ENCODE measurements around the gene SFXN4. TPM values are rescaled to one million over a fixed set of nuclear protein-coding genes. Genes with fewer than 3 reads are reported as not detected.

The SFXN4 gene
- total and polyA plus RNA-seq, 12 donors = 31.0 to 135 (median 51.2) TPM

- Histone ChIP-seq H3K4me3 (no peak overlapping the region), H3K36me3 (replicated peaks in 1 of 2) (peaks cover 0 to 57% of the 10 kb centered on the region in 2 donors), H3K27ac (no peak overlapping the region), H3K27me3 (no peaks in the 10 kb centered on the region), H3K9me3 (replicated peaks in 1 of 3) (no peaks in the 10 kb centered on the region), H3K4me1 (replicated peaks in 1 of 2) (peaks cover 7 to 8% of the 10 kb centered on the region in 2 donors)
- 85 to 90% (median 87%) methylated on average over 13 of the region's 13 CpGs for WGBS, 4 donors
- TF ChIP-seq POLR2A (IDR thresholded peaks at IDR 0.05) (no peak), CTCF (IDR thresholded peaks at IDR 0.05) (no peak)
- intact Hi-C loops (cut with DNase I) = no loop called here
- DNase-seq = no peak
These were observed 15.8 kb downstream of the SFXN4 start for GRCh38 chr10:119149729-119150128.

- no peak for TF ChIP-seq POLR2A (IDR thresholded peaks at IDR 0.05)
- TF ChIP-seq CTCF (IDR thresholded peaks at IDR 0.05) = no peak
- H3K4me1 ChIP-seq (replicated peaks in 1 of 2) = peaks cover 7 to 8% of the 10 kb centered on the region in 2 donors
- H3K4me3 ChIP-seq = no peak overlapping the region
- H3K9me3 ChIP-seq (replicated peaks in 1 of 3) = no peaks in the 10 kb centered on the region
- peaks cover 0 to 51% of the 10 kb centered on the region in 2 donors for H3K36me3 ChIP-seq (replicated peaks in 1 of 2)
- no peak overlapping the region for H3K27ac ChIP-seq
- intact Hi-C loops (cut with DNase I) = no loop called here
- no peaks in the 10 kb centered on the region for H3K27me3 ChIP-seq
- no peak for DNase-seq
- WGBS, 4 donors = 95 to 98% (median 97%) methylated on average over 8 of the region's 8 CpGs
These were observed 16.4 kb downstream of the SFXN4 start for GRCh38 chr10:119149157-119149556.

GRCh38 chr10:119143657-119144056, 21.9 kb downstream of the SFXN4 start:
- WGBS, 4 donors = 92 to 97% (median 93%) methylated on average over 8 to 10 of the region's 10 CpGs
- H3K36me3 ChIP-seq (replicated peaks in 1 of 2) = peaks cover 0 to 12% of the 10 kb centered on the region in 2 donors

GRCh38 chr10:119140603-119141245, 24.8 kb downstream of the SFXN4 start:
- no peaks in the 10 kb centered on the region for H3K36me3 ChIP-seq (replicated peaks in 1 of 2)

More at GRCh38 chr10:119143657-119144056, 21.9 kb downstream of the SFXN4 start:
- Histone ChIP-seq H3K4me1 (replicated peaks in 1 of 2) (peaks cover 7 to 12% of the 10 kb centered on the region in 2 donors), H3K27me3 (no peaks in the 10 kb centered on the region), H3K9me3 (replicated peaks in 1 of 3) (no peaks in the 10 kb centered on the region), H3K27ac (peak overlapping the region in 3 of 5 donors; percentile 46 to 53 (median 53)), H3K4me3 (no peak overlapping the region)
- intact Hi-C loops (cut with DNase I) = no loop called here
- DNase-seq = no peak
- no peak for TF ChIP-seq POLR2A (IDR thresholded peaks at IDR 0.05)
- TF ChIP-seq CTCF (IDR thresholded peaks at IDR 0.05) = no peak

More at GRCh38 chr10:119140603-119141245, 24.8 kb downstream of the SFXN4 start:
- WGBS, 4 donors = 90 to 93% (median 92%) methylated on average over 21 of the region's 21 CpGs
- peaks cover 6 to 14% of the 10 kb centered on the region in 2 donors for H3K4me1 ChIP-seq (replicated peaks in 1 of 2)
- intact Hi-C loops (cut with DNase I) = no loop called here
- no peaks in the 10 kb centered on the region for H3K9me3 ChIP-seq (replicated peaks in 1 of 3)
- DNase-seq = no peak
- TF ChIP-seq POLR2A (IDR thresholded peaks at IDR 0.05) = no peak
- TF ChIP-seq CTCF (IDR thresholded peaks at IDR 0.05) = no peak
- no peak overlapping the region for H3K4me3 ChIP-seq
- no peak overlapping the region for H3K27ac ChIP-seq
- no peaks in the 10 kb centered on the region for H3K27me3 ChIP-seq

Measured in adrenal gland (tissue), 12 donors.